ENCODE results near the gene TNFRSF21. TPM values are rescaled to one million over a fixed set of nuclear protein-coding genes. Genes with fewer than 3 reads are reported as not detected.
"Not testable (repeated sequence)": the region's sequence is repeated elsewhere in the genome, so short reads cannot be mapped to it uniquely, and the experiment has no call there.

The TNFRSF21 gene
- total RNA-seq, 4 donors from 2014 or later, result 43.4 to 78.9 (median 63.0) TPM

DNA sequence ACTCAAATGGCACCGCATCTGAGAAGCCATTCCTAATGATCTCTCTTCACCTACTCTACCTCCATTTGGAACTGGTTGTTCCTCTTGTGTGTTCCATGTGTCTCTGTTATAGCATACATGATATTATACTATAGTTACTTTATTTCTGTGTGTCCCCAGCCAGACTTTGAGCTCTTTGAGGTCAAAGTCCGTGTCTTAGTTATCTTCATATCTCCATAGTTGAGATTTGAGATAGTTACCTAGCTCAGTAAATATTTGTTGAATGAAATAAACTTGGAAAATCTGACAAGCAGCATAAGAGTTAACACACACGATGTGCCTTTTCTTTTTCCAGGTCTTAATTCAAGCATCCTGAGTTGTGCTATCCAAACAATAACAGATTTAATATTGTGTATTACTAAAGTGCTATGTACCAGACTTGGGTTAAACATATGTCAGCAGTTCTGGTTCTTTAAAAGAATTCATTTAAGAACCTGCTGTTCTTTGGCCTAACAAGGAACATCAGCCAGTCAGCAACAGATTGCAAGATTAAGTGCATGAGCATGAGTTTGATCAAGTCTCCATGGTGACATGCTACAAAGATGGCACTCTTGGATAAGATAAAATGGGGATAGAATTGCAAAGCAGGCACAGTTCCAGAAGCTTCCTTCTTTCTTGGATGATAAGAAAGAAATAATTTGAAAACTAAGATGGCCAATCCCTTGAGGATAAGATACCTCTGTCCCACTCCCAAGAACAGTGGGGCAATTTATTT lies 8.7 kb upstream of the TNFRSF21 start:
- no peak for DNase-seq
- H3K4me1 ChIP-seq, result no peaks in the 10 kb centered on the region
- no peaks in the 10 kb centered on the region for H3K9me3 ChIP-seq
- TF ChIP-seq, protein P1, sequence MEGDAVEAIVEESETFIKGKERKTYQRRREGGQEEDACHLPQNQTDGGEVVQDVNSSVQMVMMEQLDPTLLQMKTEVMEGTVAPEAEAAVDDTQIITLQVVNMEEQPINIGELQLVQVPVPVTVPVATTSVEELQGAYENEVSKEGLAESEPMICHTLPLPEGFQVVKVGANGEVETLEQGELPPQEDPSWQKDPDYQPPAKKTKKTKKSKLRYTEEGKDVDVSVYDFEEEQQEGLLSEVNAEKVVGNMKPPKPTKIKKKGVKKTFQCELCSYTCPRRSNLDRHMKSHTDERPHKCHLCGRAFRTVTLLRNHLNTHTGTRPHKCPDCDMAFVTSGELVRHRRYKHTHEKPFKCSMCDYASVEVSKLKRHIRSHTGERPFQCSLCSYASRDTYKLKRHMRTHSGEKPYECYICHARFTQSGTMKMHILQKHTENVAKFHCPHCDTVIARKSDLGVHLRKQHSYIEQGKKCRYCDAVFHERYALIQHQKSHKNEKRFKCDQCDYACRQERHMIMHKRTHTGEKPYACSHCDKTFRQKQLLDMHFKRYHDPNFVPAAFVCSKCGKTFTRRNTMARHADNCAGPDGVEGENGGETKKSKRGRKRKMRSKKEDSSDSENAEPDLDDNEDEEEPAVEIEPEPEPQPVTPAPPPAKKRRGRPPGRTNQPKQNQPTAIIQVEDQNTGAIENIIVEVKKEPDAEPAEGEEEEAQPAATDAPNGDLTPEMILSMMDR (IDR thresholded peaks at IDR 0.05), result no peak
- TF ChIP-seq POLR2A (IDR thresholded peaks at IDR 0.05), result no peak
- no peak overlapping the region for H3K4me3 ChIP-seq
- 84 to 85% methylated on average over 3 of the region's 3 CpGs for WGBS, 2 donors
- intact Hi-C loops (cut with DNase I), result no loop called here
- H3K27ac ChIP-seq, result no peak overlapping the region
- peaks cover 0 to 10% (median 0%) of the 10 kb centered on the region in 4 donors for H3K27me3 ChIP-seq
- no peaks in the 10 kb centered on the region for H3K36me3 ChIP-seq

DNA sequence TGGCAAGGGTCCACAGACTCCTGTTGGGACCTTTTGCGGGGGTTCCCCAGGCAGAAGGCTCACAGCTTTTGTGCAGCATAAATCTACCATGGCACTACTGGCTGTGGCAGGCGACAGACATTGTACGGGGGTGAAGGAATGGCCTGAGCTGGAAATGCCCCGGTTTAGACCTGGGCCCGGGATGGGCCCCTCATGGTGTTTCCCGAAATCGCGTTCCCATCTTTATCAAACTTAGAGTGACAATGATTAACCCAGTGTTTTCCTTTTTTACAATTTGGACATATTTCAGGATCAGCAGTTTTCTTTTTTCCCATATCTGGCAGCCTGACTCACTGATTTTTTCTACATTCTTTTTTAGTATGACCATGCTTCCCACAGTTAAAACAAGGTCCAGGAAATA lies 5.5 kb upstream of the TNFRSF21 start:
- H3K4me1 ChIP-seq; intact Hi-C loops (cut with DNase I); H3K27ac ChIP-seq; H3K36me3 ChIP-seq; H3K4me3 ChIP-seq; H3K9me3 ChIP-seq; DNase-seq: not testable (repeated sequence)
- peaks cover 0 to 18% (median 0%) of the 10 kb centered on the region in 4 donors for H3K27me3 ChIP-seq
- 74 to 75% methylated on average over 8 of the region's 8 CpGs for WGBS, 2 donors

DNA sequence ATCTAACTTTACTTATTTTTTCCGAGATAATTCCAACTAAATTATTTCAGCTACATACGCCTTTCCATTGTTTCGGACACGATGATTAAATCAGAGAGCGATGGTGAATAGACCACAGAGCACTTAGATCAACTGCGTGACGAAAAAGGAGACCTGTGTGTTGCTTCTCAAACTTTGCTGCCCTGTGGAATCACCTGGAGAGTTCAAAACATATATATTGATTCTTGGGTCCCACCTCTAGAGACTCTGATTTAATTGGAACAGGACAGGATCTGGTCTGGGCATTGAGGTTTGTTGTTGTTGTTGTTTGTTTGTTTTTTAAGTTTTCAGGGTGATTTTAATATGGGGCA lies 401 bp upstream of the TNFRSF21 start:
- TF ChIP-seq, protein P1 (IDR thresholded peaks at IDR 0.05), result no peak
- no peak for TF ChIP-seq POLR2A (IDR thresholded peaks at IDR 0.05)
- Histone ChIP-seq H3K4me1 (peaks cover 0 to 46% (median 11%) of the 10 kb centered on the region in 3 donors), H3K4me3 (peak overlapping the region in 2 of 4 donors; percentile 81 to 90), H3K9me3 (no peaks in the 10 kb centered on the region), H3K27me3 (peaks cover 0 to 35% (median 0%) of the 10 kb centered on the region in 4 donors), H3K36me3 (no peaks in the 10 kb centered on the region), H3K27ac (peak overlapping the region in 1 of 4 donors; percentile 92)
- no peak for DNase-seq
- 1 to 3% methylated on average over 7 of the region's 7 CpGs for WGBS, 2 donors
- intact Hi-C loops (cut with DNase I), result no loop called here

DNA sequence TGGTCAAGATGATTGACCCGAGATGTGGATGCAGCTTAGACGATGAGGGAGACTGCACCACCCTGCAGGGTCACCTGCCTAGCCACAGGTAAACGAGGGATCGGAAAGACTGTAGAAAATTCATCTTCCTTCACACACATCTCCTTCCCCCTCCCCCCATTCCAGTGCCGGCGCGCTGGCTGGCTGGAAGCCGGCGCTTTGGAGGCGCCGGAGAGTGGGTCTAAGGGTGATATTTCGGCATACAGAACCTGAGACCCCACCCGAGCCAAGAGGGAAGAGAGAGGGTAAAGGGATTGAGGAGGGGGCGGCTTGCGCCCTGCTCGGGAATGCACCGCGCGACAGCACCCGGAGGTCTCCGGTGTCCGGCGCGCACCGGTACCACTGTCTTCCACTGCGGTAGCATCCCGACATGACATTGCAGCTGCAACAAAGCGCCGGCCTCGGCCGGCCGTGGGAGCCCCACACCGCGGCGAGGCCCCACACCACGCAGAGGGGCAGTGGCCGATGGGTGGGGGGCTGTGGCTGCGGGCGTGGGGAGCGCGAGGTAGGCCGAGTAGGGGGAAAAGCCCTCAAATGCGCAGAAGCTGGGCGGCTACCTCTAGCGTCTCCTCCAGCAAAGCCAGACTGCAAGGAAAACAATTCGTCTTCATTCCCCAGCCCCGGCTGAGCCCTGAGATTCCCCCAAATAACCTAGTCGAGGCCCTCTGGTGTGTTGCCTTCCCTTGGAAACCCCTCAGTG lies 984 bp downstream of the TNFRSF21 start:
- no peaks in the 10 kb centered on the region for H3K9me3 ChIP-seq
- peak overlapping the region; percentile 81 to 94 (median 88) for H3K27ac ChIP-seq
- DNase-seq, result no peak
- peak overlapping the region; percentile 61 to 90 (median 72) for H3K4me3 ChIP-seq
- 2 to 4% methylated on average over 12 to 15 of the region's 48 CpGs for WGBS, 2 donors
- H3K4me1 ChIP-seq, result peaks cover 0 to 60% (median 19%) of the 10 kb centered on the region in 3 donors
- no peaks in the 10 kb centered on the region for H3K36me3 ChIP-seq
- H3K27me3 ChIP-seq, result peaks cover 0 to 34% (median 0%) of the 10 kb centered on the region in 4 donors
- intact Hi-C loops (cut with DNase I), result loop anchor here (5.0 to 10.0 kb wide), 2 partner anchors 134 to 211 kb away; no protein-coding TSS in a partner anchor
- no peak for TF ChIP-seq POLR2A (IDR thresholded peaks at IDR 0.05)
- TF ChIP-seq, protein P1 (IDR thresholded peaks at IDR 0.05), result no peak

DNA sequence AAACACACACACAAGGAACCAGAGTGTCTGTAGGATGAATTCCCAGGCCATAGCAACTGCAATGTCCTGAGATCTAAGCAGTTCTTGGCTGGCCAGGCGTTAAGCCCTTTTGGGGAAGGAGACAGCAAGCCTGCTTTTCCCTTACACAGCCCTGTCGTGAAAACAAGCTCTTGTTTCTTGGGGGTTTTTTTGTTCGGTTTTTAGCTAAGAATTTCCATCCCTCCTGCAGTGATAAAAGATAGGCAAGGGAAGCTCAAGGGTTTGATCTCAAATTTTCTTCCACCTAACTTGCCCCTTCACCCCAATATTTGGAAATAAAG lies 1.5 kb downstream of the TNFRSF21 start:
- H3K27me3 ChIP-seq, result peaks cover 0 to 29% (median 0%) of the 10 kb centered on the region in 4 donors
- H3K9me3 ChIP-seq, result no peaks in the 10 kb centered on the region
- peak overlapping the region; percentile 61 to 90 (median 72) for H3K4me3 ChIP-seq
- 8 to 13% methylated on average over 3 of the region's 3 CpGs for WGBS, 2 donors
- intact Hi-C loops (cut with DNase I), result loop anchor here (5.0 to 10.0 kb wide), 2 partner anchors 133 to 211 kb away; no protein-coding TSS in a partner anchor
- TF ChIP-seq POLR2A (IDR thresholded peaks at IDR 0.05), result no peak
- TF ChIP-seq, protein P1 (IDR thresholded peaks at IDR 0.05), result no peak
- peak overlapping the region; percentile 1 to 94 (median 88) for H3K27ac ChIP-seq
- peaks cover 0 to 65% (median 19%) of the 10 kb centered on the region in 3 donors for H3K4me1 ChIP-seq
- H3K36me3 ChIP-seq, result no peaks in the 10 kb centered on the region
- DNase-seq, result no peak

Data from esophagus squamous epithelium (tissue), 5 donors.